Measurements from ENCODE around the gene MX2.
"Not testable (repeated sequence)": the region's sequence is repeated elsewhere in the genome, so short reads cannot be mapped to it uniquely, and the experiment has no call there.

Gene MX2

GRCh38 chr21:41418956-41419680 lies 57.3 kb downstream of the MX2 start:
- peak in 1 of 2 donors; percentile 35 for DNase-seq

GRCh38 chr21:41419921-41420862 lies 58.4 kb downstream of the MX2 start:
- DNase-seq = peak; percentile 90 to 99

- not testable (repeated sequence) for DNase-seq
These were observed 59.2 kb downstream of the MX2 start for GRCh38 chr21:41420998-41421397.

- DNase-seq = no peak
These were observed 60.9 kb downstream of the MX2 start for GRCh38 chr21:41422546-41423304.

- DNase-seq = not testable (repeated sequence)
These were observed 61.4 kb downstream of the MX2 start for GRCh38 chr21:41423305-41423636.

- no peak for DNase-seq
These were observed 63.7 kb downstream of the MX2 start for GRCh38 chr21:41425588-41425953.

GRCh38 chr21:41425954-41426675 lies 64.3 kb downstream of the MX2 start, which contains the start of gene MX1:
Gene MX1 (plus strand): TSS chr21:41426239. CDS start chr21:41432071, 5,832 bp downstream.
- peak; percentile 42 to 87 for DNase-seq

GRCh38 chr21:41426676-41427404 lies 65.0 kb downstream of the MX2 start:
- DNase-seq = no peak

- no peak for DNase-seq
These were observed 65.7 kb downstream of the MX2 start for GRCh38 chr21:41427556-41427955.

- no peak for DNase-seq
These were observed 66.5 kb downstream of the MX2 start for GRCh38 chr21:41428311-41428710.

GRCh38 chr21:41428847-41429246 lies 67.0 kb downstream of the MX2 start:
- no peak for DNase-seq

GRCh38 chr21:41429305-41429704 lies 67.5 kb downstream of the MX2 start:
- no peak for DNase-seq

- no peak for DNase-seq
These were observed 68.2 kb downstream of the MX2 start for GRCh38 chr21:41429925-41430491.

GRCh38 chr21:41431788-41432548 lies 70.1 kb downstream of the MX2 start:
- DNase-seq = no peak

GRCh38 chr21:41432562-41433460 lies 71.0 kb downstream of the MX2 start:
- DNase-seq = peak in 1 of 2 donors; percentile 10

GRCh38 chr21:41433566-41433965 lies 71.7 kb downstream of the MX2 start:
- no peak for DNase-seq

GRCh38 chr21:41435706-41436105 lies 73.9 kb downstream of the MX2 start:
- no peak for DNase-seq

- no peak for DNase-seq
These were observed 75.9 kb downstream of the MX2 start for GRCh38 chr21:41437729-41438128.

GRCh38 chr21:41438425-41439113 lies 76.7 kb downstream of the MX2 start:
- DNase-seq = no peak

Data from inflammatory macrophage treated with lipopolysaccharide for 1 hour (primary cell).